ENCODE data around the gene CNNM3. TPM values are rescaled to one million over a fixed set of nuclear protein-coding genes. Genes with fewer than 3 reads are reported as not detected.

Gene CNNM3
- polyA plus RNA-seq (2013, experiment 1 of 2): 13.3 TPM
- 13.5 TPM for polyA plus RNA-seq (2013, experiment 2 of 2)

DNA sequence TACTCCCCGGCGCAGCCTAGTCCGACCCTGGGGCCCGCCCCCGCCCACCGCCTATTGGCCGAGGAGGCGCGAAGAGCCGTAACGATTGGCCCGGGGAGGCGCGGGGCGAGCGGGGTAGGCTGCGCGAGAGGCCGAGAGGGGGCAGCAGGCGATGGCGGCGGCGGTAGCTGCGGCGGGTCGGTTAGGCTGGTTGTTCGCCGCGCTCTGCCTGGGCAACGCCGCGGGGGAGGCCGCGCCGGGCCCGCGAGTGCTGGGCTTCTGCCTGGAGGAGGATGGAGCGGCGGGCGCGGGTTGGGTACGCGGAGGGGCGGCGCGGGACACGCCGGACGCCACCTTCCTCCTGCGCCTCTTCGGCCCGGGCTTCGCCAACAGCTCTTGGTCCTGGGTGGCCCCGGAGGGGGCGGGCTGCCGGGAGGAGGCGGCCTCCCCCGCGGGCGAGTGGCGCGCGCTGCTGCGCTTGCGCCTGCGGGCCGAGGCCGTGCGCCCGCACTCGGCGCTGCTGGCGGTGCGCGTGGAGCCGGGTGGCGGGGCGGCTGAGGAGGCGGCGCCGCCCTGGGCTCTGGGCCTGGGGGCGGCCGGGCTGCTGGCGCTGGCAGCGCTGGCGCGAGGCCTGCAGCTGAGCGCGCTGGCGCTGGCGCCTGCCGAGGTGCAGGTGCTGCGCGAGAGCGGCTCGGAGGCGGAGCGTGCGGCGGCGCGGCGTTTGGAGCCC, at the start of gene CNNM3:
Gene CNNM3, plus strand, starts transcription at position 142 of the 709 bp plus-strand sequence. Its CDS starts 10 bp downstream, at position 152.
- DNase-seq (ENCODE audit: low spot score): peak; percentile 96
- Histone ChIP-seq H3K18ac (ENCODE audit: low read length) (peak within 1 kb of the TSS; percentile 99), H2BK120ac (ENCODE audit: low read depth, low read length) (no peak within 1 kb of the TSS), H3K4me2 (ENCODE audit: insufficient read depth, low read length, poor library complexity, severe bottlenecking) (peak within 1 kb of the TSS; percentile 85), H3K4me3 (ENCODE audit: low read length in 2 of 2) (peak within 1 kb of the TSS; percentile 93), H3K27me3 (ENCODE audit: control insufficient read depth in 3 of 3, insufficient read depth in 3 of 3, low read depth in 1 of 3, low read length in 3 of 3) (peaks cover 0 to 1% (median 0%) of the 10 kb centered on the region in 3 experiments), H3K27ac (replicated peaks; ENCODE audit: low read length) (peak within 1 kb of the TSS; percentile 96), H4K8ac (ENCODE audit: low read depth, low read length) (peak within 1 kb of the TSS; percentile 33), H3K9me3 (replicated peaks in 1 of 2; ENCODE audit: control insufficient read depth in 2 of 2, insufficient read depth in 1 of 2, low read depth in 1 of 2, low read length in 2 of 2) (no peaks in the 10 kb centered on the region), H3K9ac (ENCODE audit: low read depth, low read length, poor library complexity) (peak within 1 kb of the TSS; percentile 97), H2BK5ac (ENCODE audit: low read length) (peak within 1 kb of the TSS; percentile 30), H2AK5ac (ENCODE audit: low read depth, low read length) (no peak within 1 kb of the TSS), H4K91ac (ENCODE audit: low read depth, low read length, poor library complexity) (no peak within 1 kb of the TSS), H3K4me1 (ENCODE audit: control insufficient read depth in 2 of 2, insufficient read depth in 1 of 2, low read depth in 1 of 2, low read length in 2 of 2) (peaks cover 17 to 32% of the 10 kb centered on the region in 2 donors), H3K23ac (ENCODE audit: low read depth, low read length, poor library complexity) (peak within 1 kb of the TSS; percentile 90), H3K14ac (ENCODE audit: low read length) (peak within 1 kb of the TSS; percentile 49), H2BK12ac (ENCODE audit: low read length) (no peak within 1 kb of the TSS), H2AFZ (ENCODE audit: low read length) (peak within 1 kb of the TSS; percentile 99), H3K36me3 (replicated peaks in 1 of 2; ENCODE audit: control insufficient read depth in 2 of 2, insufficient read depth in 2 of 2, low read length in 2 of 2) (peaks cover 15 to 32% of the 10 kb centered on the region in 2 donors), H2BK15ac (ENCODE audit: low read length) (no peak within 1 kb of the TSS), H3K4ac (ENCODE audit: low read length) (no peak within 1 kb of the TSS), H3K79me1 (ENCODE audit: low read depth, low read length) (peaks cover 14% of the 10 kb centered on the region)
- WGBS, 2 donors (ENCODE audit: extremely low coverage in 2 of 2, insufficient read length in 2 of 2, insufficient replicate concordance in 1 of 2): no CpG with 5 or more reads among the region's 103 CpGs

DNA sequence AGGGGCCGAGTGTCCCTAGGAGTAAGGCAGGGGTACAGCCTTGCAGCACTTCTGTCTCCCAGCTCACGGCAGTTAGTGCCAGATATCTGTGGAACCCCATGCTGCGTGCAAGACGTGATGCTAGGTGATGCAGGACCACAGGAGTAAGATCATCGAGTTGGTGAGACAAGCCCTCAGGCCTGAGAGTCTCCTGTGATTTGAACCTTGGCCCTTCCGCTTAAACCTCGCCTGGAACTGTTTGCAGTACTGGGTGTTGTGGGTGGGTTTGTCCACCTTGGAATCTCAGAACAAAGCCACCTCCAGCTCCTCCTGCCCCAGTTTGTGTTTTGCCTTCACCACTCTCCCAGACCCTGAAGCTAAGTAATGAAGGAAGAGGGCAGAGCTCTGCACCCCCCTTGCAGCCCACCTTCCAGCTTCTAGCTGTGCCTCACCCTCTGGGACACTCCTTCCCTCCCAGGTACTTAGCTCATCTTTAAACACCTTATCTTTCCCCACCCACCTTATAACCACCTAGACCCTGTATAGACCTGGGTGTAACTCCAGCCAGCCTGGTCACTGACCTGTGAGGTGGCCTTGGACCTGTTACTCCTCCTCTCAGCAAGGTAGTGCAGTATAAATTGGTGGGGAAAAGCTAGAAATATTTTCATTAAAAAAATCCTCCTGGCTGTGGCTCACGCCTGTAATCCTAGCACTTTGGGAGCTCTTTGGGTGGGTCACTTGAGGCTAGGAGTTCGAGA, 48.8 kb upstream of the CNNM3 start:
- H4K91ac ChIP-seq (ENCODE audit: low read depth, low read length, poor library complexity): no peak overlapping the region
- H2AFZ ChIP-seq (ENCODE audit: low read length): no peak overlapping the region
- peaks cover 0 to 3% of the 10 kb centered on the region in 2 donors for H3K36me3 ChIP-seq (replicated peaks in 1 of 2; ENCODE audit: control insufficient read depth in 2 of 2, insufficient read depth in 2 of 2, low read length in 2 of 2)
- H3K27ac ChIP-seq (replicated peaks; ENCODE audit: low read length): no peak overlapping the region
- no peak overlapping the region for H3K4me2 ChIP-seq (ENCODE audit: insufficient read depth, low read length, poor library complexity, severe bottlenecking)
- H2AK5ac ChIP-seq (ENCODE audit: low read depth, low read length): no peak overlapping the region
- no peak overlapping the region for H2BK15ac ChIP-seq (ENCODE audit: low read length)
- H3K4me3 ChIP-seq (ENCODE audit: low read length in 2 of 2): no peak overlapping the region
- no peaks in the 10 kb centered on the region for H3K27me3 ChIP-seq (ENCODE audit: control insufficient read depth in 3 of 3, insufficient read depth in 3 of 3, low read depth in 1 of 3, low read length in 3 of 3)
- H2BK120ac ChIP-seq (ENCODE audit: low read depth, low read length): no peak overlapping the region
- H3K79me1 ChIP-seq (ENCODE audit: low read depth, low read length): peaks cover 7% of the 10 kb centered on the region
- H3K23ac ChIP-seq (ENCODE audit: low read depth, low read length, poor library complexity): peak overlapping the region; percentile 58
- H2BK5ac ChIP-seq (ENCODE audit: low read length): no peak overlapping the region
- no peak overlapping the region for H2BK12ac ChIP-seq (ENCODE audit: low read length)
- no peak for DNase-seq (ENCODE audit: low spot score)
- H3K4me1 ChIP-seq (ENCODE audit: control insufficient read depth in 2 of 2, insufficient read depth in 1 of 2, low read depth in 1 of 2, low read length in 2 of 2): peaks cover 15 to 17% of the 10 kb centered on the region in 2 donors
- no peak overlapping the region for H4K8ac ChIP-seq (ENCODE audit: low read depth, low read length)
- no CpG with 5 or more reads among the region's 9 CpGs for WGBS, 2 donors (ENCODE audit: extremely low coverage in 2 of 2, insufficient read length in 2 of 2, insufficient replicate concordance in 1 of 2)
- H3K14ac ChIP-seq (ENCODE audit: low read length): no peak overlapping the region
- no peak overlapping the region for H3K9ac ChIP-seq (ENCODE audit: low read depth, low read length, poor library complexity)
- peaks cover 0 to 2% of the 10 kb centered on the region in 2 donors for H3K9me3 ChIP-seq (replicated peaks in 1 of 2; ENCODE audit: control insufficient read depth in 2 of 2, insufficient read depth in 1 of 2, low read depth in 1 of 2, low read length in 2 of 2)
- H3K4ac ChIP-seq (ENCODE audit: low read length): no peak overlapping the region
- no peak overlapping the region for H3K18ac ChIP-seq (ENCODE audit: low read length)

DNA sequence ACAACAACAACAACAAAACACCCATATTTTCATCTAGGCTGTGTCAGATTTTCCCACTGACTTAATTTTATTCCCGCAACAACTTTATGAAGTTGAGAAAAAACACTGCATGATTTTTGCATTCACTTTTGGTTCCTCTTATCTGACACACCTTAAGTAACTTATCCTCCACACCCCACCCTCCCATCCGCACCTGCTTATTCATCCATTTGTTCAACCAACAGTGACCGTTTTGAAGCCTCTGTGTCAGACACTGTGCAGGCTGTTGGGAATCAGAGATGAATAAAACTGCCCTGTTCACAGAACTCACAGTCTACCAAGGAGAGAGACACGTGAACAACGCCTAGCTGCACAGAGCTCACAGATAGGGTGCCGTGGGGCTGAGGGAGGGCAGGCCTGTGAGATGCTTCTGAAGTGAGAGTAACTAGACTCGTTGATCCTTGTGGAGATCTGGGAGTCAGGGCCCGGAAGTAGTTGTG, 47.9 kb upstream of the CNNM3 start:
- H3K14ac ChIP-seq (ENCODE audit: low read length): no peak overlapping the region
- H3K9me3 ChIP-seq (replicated peaks in 1 of 2; ENCODE audit: control insufficient read depth in 2 of 2, insufficient read depth in 1 of 2, low read depth in 1 of 2, low read length in 2 of 2): peaks cover 0 to 2% of the 10 kb centered on the region in 2 donors
- H3K4me1 ChIP-seq (ENCODE audit: control insufficient read depth in 2 of 2, insufficient read depth in 1 of 2, low read depth in 1 of 2, low read length in 2 of 2): peaks cover 7 to 15% of the 10 kb centered on the region in 2 donors
- H3K4ac ChIP-seq (ENCODE audit: low read length): no peak overlapping the region
- no peak for DNase-seq (ENCODE audit: low spot score)
- no peak overlapping the region for H2BK120ac ChIP-seq (ENCODE audit: low read depth, low read length)
- H3K4me2 ChIP-seq (ENCODE audit: insufficient read depth, low read length, poor library complexity, severe bottlenecking): no peak overlapping the region
- H2BK12ac ChIP-seq (ENCODE audit: low read length): no peak overlapping the region
- H3K27ac ChIP-seq (replicated peaks; ENCODE audit: low read length): no peak overlapping the region
- H3K23ac ChIP-seq (ENCODE audit: low read depth, low read length, poor library complexity): no peak overlapping the region
- no peak overlapping the region for H4K8ac ChIP-seq (ENCODE audit: low read depth, low read length)
- H3K4me3 ChIP-seq (ENCODE audit: low read length in 2 of 2): no peak overlapping the region
- WGBS, 2 donors (ENCODE audit: extremely low coverage in 2 of 2, insufficient read length in 2 of 2, insufficient replicate concordance in 1 of 2): no CpG with 5 or more reads among the region's 8 CpGs
- no peak overlapping the region for H2BK5ac ChIP-seq (ENCODE audit: low read length)
- peaks cover 7% of the 10 kb centered on the region for H3K79me1 ChIP-seq (ENCODE audit: low read depth, low read length)
- no peak overlapping the region for H3K18ac ChIP-seq (ENCODE audit: low read length)
- no peak overlapping the region for H2AFZ ChIP-seq (ENCODE audit: low read length)
- H2AK5ac ChIP-seq (ENCODE audit: low read depth, low read length): no peak overlapping the region
- H4K91ac ChIP-seq (ENCODE audit: low read depth, low read length, poor library complexity): no peak overlapping the region
- no peaks in the 10 kb centered on the region for H3K27me3 ChIP-seq (ENCODE audit: control insufficient read depth in 3 of 3, insufficient read depth in 3 of 3, low read depth in 1 of 3, low read length in 3 of 3)
- no peak overlapping the region for H3K9ac ChIP-seq (ENCODE audit: low read depth, low read length, poor library complexity)
- H2BK15ac ChIP-seq (ENCODE audit: low read length): no peak overlapping the region
- peaks cover 0 to 3% of the 10 kb centered on the region in 2 donors for H3K36me3 ChIP-seq (replicated peaks in 1 of 2; ENCODE audit: control insufficient read depth in 2 of 2, insufficient read depth in 2 of 2, low read length in 2 of 2)

DNA sequence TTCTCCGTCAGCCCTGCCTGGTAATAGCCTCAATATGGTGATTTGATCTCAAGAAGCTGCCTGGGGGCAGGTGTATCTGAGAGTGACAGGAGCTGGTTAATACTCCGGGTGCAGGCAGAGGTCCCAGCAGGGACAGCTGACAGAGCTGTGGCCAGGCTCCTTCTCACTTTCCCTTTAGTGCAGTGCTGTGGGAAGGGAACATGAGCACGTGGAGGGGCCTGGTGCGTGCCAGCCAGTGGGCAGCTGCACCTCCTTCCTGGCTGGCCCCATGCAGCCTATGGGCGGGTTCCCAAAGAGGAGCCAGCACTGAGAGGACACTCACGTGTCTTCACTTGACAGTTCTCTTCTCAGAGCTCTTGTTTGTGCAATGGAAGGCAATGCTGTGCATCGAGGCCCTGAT, 46.3 kb upstream of the CNNM3 start:
- Histone ChIP-seq H3K18ac (ENCODE audit: low read length) (no peak overlapping the region), H4K8ac (ENCODE audit: low read depth, low read length) (no peak overlapping the region), H2AFZ (ENCODE audit: low read length) (no peak overlapping the region), H3K4me2 (ENCODE audit: insufficient read depth, low read length, poor library complexity, severe bottlenecking) (no peak overlapping the region), H3K14ac (ENCODE audit: low read length) (no peak overlapping the region), H2BK120ac (ENCODE audit: low read depth, low read length) (no peak overlapping the region), H3K4me1 (ENCODE audit: control insufficient read depth in 2 of 2, insufficient read depth in 1 of 2, low read depth in 1 of 2, low read length in 2 of 2) (peaks cover 0 to 7% of the 10 kb centered on the region in 2 donors), H3K27ac (replicated peaks; ENCODE audit: low read length) (no peak overlapping the region), H3K27me3 (ENCODE audit: control insufficient read depth in 3 of 3, insufficient read depth in 3 of 3, low read depth in 1 of 3, low read length in 3 of 3) (no peaks in the 10 kb centered on the region), H2BK5ac (ENCODE audit: low read length) (no peak overlapping the region), H3K4me3 (ENCODE audit: low read length in 2 of 2) (no peak overlapping the region), H2BK15ac (ENCODE audit: low read length) (no peak overlapping the region), H2AK5ac (ENCODE audit: low read depth, low read length) (no peak overlapping the region), H3K36me3 (replicated peaks in 1 of 2; ENCODE audit: control insufficient read depth in 2 of 2, insufficient read depth in 2 of 2, low read length in 2 of 2) (peaks cover 0 to 3% of the 10 kb centered on the region in 2 donors), H3K23ac (ENCODE audit: low read depth, low read length, poor library complexity) (no peak overlapping the region), H3K4ac (ENCODE audit: low read length) (no peak overlapping the region), H3K79me1 (ENCODE audit: low read depth, low read length) (peaks cover 8% of the 10 kb centered on the region), H4K91ac (ENCODE audit: low read depth, low read length, poor library complexity) (no peak overlapping the region), H2BK12ac (ENCODE audit: low read length) (no peak overlapping the region), H3K9ac (ENCODE audit: low read depth, low read length, poor library complexity) (peak overlapping the region; percentile 50), H3K9me3 (replicated peaks in 1 of 2; ENCODE audit: control insufficient read depth in 2 of 2, insufficient read depth in 1 of 2, low read depth in 1 of 2, low read length in 2 of 2) (peaks cover 0 to 2% of the 10 kb centered on the region in 2 donors)
- WGBS, 2 donors (ENCODE audit: extremely low coverage in 2 of 2, insufficient read length in 2 of 2, insufficient replicate concordance in 1 of 2): no CpG with 5 or more reads among the region's 7 CpGs
- no peak for DNase-seq (ENCODE audit: low spot score)
